HUES48 (cell line): ENCODE results near the gene NCEH1.
"Not testable (repeated sequence)": the region's sequence is repeated elsewhere in the genome, so short reads cannot be mapped to it uniquely, and the experiment has no call there.

Source experiments
- H3K27ac ChIP-seq: one replicate; pipeline ENCODE4 v1.7.0; 2013; ENCODE audit warnings: low read depth, low read length, inconsistent platforms
- H3K27me3 ChIP-seq: 2 replicates; pipeline ENCODE4 v1.6.1; 2013; ENCODE audit warnings: mild to moderate bottlenecking, low read length; ENCODE audit not compliant: control insufficient read depth, insufficient read depth
- H3K36me3 ChIP-seq: 2 replicates; pipeline ENCODE4 v1.6.1; 2013; ENCODE audit warnings: low read length; ENCODE audit not compliant: control insufficient read depth, insufficient read depth
- H3K4me1 ChIP-seq: 2 replicates; pipeline ENCODE4 v1.6.1; 2013; ENCODE audit warnings: mild to moderate bottlenecking, low read length; ENCODE audit not compliant: control insufficient read depth, insufficient read depth
- H3K4me3 ChIP-seq: 2 replicates; pipeline ENCODE4 v1.5.1; 2013; ENCODE audit warnings: mild to moderate bottlenecking, low read depth, low read length
- H3K9ac ChIP-seq: 2 replicates; pipeline ENCODE4 v1.6.1; 2013; ENCODE audit warnings: mild to moderate bottlenecking, low read depth, low read length, moderate library complexity
- H3K9me3 ChIP-seq: 2 replicates; pipeline ENCODE4 v1.6.1; 2013; ENCODE audit warnings: low read length; ENCODE audit not compliant: control insufficient read depth, insufficient read depth

The NCEH1 gene

GRCh38 chr3:172675441-172676193 lies 35.2 kb downstream of the NCEH1 start:
- H3K36me3 ChIP-seq, result no peaks in the 10 kb centered on the region
- no peak overlapping the region for H3K27ac ChIP-seq
- no peak overlapping the region for H3K9ac ChIP-seq

DNA sequence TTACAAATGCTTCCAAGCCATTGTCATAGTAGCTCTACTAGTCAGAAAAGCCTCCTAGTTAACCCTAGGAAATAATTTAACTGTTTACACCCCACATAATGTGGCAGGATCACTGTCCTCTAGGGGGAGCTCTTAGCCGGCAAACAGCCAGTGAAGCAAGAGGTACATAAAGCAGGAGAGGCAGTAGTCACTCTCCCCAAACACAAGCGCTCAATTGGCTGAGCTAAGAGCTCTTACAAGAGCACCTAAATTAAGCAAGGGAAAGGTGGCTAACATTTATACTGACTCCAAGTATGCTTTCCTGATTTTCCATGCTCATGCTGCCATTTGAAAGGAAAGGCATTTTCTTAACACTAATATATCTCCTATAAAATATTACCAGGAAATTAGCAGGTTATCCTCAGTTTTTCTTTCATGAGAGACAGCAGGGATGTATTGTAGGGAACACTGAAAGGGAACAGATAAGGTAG lies 37.6 kb downstream of the NCEH1 start:
- Histone ChIP-seq H3K27ac (peak overlapping the region; percentile 32), H3K36me3 (no peaks in the 10 kb centered on the region), H3K27me3 (no peaks in the 10 kb centered on the region), H3K4me3 (no peak overlapping the region), H3K4me1 (0 out of 2 replicates have a peak, but pooled peaks cover 5% of the 10 kb centered on the region), H3K9me3 (0 out of 2 replicates have a peak, but pooled peaks cover 2% of the 10 kb centered on the region), H3K9ac (no peak overlapping the region)

More at GRCh38 chr3:172675441-172676193, 35.2 kb downstream of the NCEH1 start:
- Histone ChIP-seq H3K27me3 (no peaks in the 10 kb centered on the region), H3K9me3 (no peaks in the 10 kb centered on the region), H3K4me1 (0 out of 2 replicates have a peak, but pooled peaks cover 6% of the 10 kb centered on the region), H3K4me3 (no peak overlapping the region)

DNA sequence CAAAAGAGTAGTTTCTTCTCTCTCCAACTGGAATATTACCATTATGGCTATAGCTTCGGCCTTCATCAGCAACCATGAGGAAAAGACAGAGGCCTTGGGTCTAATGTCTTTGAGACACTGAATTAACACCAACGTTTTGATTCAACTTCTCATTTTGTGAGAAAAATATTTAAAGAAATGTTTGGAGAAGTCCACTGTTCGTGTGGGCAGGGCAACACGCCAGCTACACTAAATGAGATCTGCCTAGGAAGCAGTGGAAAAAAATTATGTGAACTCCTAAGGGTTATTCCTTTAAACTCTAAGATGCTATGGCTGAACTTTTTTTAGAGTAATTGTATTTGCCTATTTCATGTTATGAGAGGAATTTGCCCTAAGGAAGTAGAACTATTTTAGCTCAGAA lies 41.8 kb downstream of the NCEH1 start:
- H3K27me3 ChIP-seq, result no peaks in the 10 kb centered on the region
- peaks cover 9% of the 10 kb centered on the region for H3K9me3 ChIP-seq
- H3K4me1 ChIP-seq, result peaks cover 6% of the 10 kb centered on the region; the same call in 1 of the 2 replicates
- H3K9ac ChIP-seq, result no peak overlapping the region
- H3K4me3 ChIP-seq, result no peak overlapping the region
- no peak overlapping the region for H3K27ac ChIP-seq
- no peaks in the 10 kb centered on the region for H3K36me3 ChIP-seq

DNA sequence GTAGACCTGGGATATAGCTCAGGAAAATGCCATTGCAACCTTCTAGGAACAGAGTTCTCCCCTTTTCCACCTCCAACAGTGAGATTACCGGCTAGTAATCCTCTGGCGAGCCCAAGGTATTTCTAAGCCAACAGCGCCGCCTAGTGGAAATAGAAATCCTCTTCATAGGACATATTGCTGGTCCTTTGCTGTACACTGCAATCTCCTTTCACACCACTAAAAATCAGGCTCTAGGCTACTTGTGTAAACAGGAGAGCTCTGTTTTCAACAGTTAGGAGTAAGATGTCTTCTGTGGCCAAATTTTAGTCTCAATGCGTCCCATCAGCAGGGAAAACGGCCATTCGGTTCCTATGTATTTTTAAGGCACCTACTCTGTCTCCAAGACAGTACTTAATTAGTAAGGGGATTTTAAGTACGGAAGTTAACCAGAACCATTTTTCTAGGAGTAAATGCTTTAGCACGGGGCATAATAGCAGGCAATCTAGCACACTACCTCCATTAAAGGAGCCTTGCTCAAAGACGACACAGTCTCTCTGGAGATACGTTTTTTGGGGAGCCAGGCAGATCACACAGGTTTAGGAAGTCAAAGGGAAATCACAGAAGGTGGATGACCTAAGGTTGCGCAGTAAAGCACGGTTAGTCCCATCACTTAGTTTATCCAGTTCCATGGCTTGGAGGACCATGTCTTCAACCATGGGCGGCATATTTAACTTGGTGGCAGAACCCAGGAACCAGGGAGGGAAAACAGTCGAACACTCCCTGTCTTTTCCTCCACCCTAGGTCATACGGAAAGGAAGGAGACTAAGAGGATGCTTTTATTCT lies 43.8 kb downstream of the NCEH1 start:
- peaks cover 4% of the 10 kb centered on the region; the same call in 1 of the 2 replicates for H3K4me1 ChIP-seq
- H3K27me3 ChIP-seq, result no peaks in the 10 kb centered on the region
- H3K9ac ChIP-seq, result no peak overlapping the region
- no peaks in the 10 kb centered on the region for H3K36me3 ChIP-seq
- no peak overlapping the region for H3K27ac ChIP-seq
- no peak overlapping the region for H3K4me3 ChIP-seq
- H3K9me3 ChIP-seq, result peaks cover 9% of the 10 kb centered on the region

DNA sequence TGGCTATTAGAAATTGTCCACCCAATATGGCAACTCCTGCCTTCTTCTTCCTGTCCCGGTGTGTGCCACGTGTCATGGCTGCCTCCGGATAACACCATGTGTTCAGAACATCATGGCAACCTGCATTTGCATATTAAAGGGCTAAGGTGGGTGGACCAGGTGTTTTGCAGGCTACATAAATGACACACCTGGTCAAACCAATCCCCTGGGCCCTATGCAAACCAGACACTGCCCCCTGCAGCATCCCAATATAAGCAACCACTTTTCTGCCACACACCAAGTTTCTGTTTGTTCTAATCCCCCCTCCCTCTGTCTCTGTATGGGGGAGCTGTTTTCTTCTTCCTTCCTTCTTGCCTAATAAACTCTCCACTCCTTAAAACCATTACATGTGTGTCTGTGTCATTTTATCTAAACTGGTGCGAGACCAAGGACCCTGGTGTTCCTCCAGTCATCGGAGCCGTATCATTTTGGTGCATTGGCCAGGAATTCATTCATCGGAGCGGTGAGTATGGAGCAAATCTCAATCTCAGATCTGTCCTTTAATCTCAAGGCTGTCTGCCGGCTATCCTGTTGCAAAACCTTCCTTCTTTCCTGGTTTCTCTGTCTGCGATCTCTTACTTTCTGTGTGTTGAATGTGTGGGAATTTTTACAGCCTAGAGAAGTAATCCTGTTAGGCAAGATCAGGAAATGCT lies 44.5 kb downstream of the NCEH1 start:
- Histone ChIP-seq H3K9me3 (peaks cover 9% of the 10 kb centered on the region), H3K27me3 (no peaks in the 10 kb centered on the region), H3K4me3 (no peak overlapping the region), H3K27ac (no peak overlapping the region), H3K4me1 (peaks cover 4% of the 10 kb centered on the region; the same call in 1 of the 2 replicates), H3K36me3 (no peaks in the 10 kb centered on the region), H3K9ac (no peak overlapping the region)

GRCh38 chr3:172665510-172665909 lies 45.4 kb downstream of the NCEH1 start:
- H3K9me3 ChIP-seq, H3K36me3 ChIP-seq, H3K27ac ChIP-seq, H3K9ac ChIP-seq, H3K4me1 ChIP-seq, H3K4me3 ChIP-seq, H3K27me3 ChIP-seq: not testable (repeated sequence)

GRCh38 chr3:172660421-172660820 lies 50.4 kb downstream of the NCEH1 start:
- H3K4me1 ChIP-seq, result 0 out of 2 replicates have a peak, but pooled peaks cover 12% of the 10 kb centered on the region
- not testable (repeated sequence) for H3K9ac ChIP-seq, H3K27ac ChIP-seq, H3K9me3 ChIP-seq, H3K36me3 ChIP-seq, H3K4me3 ChIP-seq, H3K27me3 ChIP-seq

DNA sequence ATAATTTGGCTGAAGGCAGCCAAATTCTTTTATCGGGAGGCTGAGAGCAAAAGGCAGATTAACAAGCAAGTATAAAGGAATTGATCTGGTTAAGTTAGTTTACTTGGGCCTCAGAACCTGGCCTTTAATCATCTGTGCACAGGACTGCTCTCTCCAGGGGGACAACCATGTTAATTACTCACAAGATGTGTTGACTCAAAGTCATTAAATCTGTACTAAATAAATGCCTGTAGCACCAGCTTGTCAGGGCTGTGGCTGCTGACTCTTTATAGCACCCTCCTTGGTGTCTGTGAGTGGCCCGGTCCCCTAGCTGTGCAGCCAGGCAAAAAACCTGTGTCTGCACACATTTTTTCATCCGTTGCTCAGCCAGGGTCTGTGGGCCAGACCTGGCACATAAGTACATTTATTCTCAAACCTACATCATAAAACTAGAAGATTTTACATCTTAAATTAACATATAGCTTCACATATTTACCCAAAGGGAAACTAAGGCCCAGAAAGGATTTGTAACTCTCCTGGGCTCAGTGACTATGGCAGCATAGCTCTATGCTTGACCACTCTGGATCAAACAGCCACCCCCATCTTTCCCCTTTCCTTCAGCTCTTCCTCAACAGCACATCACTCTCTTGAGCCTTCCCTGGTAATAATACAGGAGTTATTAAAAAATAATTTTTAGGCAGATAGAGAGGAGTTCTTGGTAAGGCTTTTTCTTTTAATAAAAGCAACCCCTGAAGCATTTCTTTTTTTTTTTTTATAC lies 51.4 kb downstream of the NCEH1 start:
- H3K4me3 ChIP-seq, result no peak overlapping the region
- H3K9me3 ChIP-seq, result no peaks in the 10 kb centered on the region
- 0 out of 2 replicates have a peak, but pooled peaks cover 12% of the 10 kb centered on the region for H3K4me1 ChIP-seq
- no peaks in the 10 kb centered on the region for H3K27me3 ChIP-seq
- no peak overlapping the region for H3K9ac ChIP-seq
- no peaks in the 10 kb centered on the region for H3K36me3 ChIP-seq
- H3K27ac ChIP-seq, result peak overlapping the region; percentile 45

DNA sequence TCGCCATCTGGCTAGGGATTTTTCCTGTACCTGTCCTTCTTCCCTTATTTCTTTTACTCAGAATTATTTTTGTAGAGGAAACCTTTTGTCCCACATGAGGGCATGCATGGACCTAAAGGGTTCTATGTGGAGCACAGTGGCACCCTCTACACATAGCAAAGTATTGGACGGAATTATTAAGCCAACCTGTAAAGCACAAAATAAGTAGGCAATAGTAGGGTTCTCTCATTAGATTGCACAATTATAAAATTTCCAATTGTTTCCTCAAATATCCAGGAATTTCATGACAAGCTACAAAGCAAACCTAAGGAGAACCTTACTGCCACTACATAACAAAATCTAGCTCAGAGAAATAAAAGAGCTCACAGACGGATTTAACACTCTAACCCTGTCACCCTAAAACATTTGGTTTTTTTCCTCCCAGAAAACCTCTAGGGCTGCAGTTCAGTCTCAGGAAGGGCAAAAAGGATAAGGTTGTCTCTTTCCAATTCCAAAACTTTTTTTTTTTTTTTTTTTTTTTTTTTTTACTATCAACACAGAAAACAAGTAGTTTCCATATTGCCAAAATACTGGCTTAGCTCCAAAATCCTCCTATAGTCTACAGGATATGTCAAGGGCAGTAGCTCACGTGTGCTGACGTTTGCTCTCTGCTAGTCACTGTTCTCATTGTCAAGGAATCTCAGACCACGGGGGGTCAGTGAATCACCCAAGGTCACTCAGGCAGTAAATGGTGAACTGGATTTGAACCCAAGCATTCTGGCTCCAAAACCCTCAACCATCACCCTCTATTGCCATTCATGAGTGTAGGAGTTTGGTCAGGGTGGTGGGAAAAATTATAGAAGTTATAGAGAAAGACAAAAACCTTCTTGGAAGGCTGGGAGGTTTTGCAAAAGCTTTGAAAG lies 52.3 kb downstream of the NCEH1 start:
- H3K27ac ChIP-seq, result peak overlapping the region; percentile 45
- no peaks in the 10 kb centered on the region for H3K27me3 ChIP-seq
- no peak overlapping the region for H3K9ac ChIP-seq
- H3K4me1 ChIP-seq, result 0 out of 2 replicates have a peak, but pooled peaks cover 12% of the 10 kb centered on the region
- no peak overlapping the region for H3K4me3 ChIP-seq
- no peaks in the 10 kb centered on the region for H3K9me3 ChIP-seq
- H3K36me3 ChIP-seq, result no peaks in the 10 kb centered on the region
